Body of pancreas (tissue), 4 donors: ENCODE results near the gene RXRA. TPM values are rescaled to one million over a fixed set of nuclear protein-coding genes. Genes with fewer than 3 reads are reported as not detected.
"Not testable (repeated sequence)": the region's sequence is repeated elsewhere in the genome, so short reads cannot be mapped to it uniquely, and the experiment has no call there.

Experiments used
- ATAC-seq: fragments of 150-250 bp; one replicate; pipeline ENCODE4 v1.9.1; 2016
- DNase-seq, 4 donors: peaks; one replicate each; pipeline ENCODE4 v3.0.0-alpha.2; 2019
- H3K27ac ChIP-seq, 4 donors: fragments of 200-600 bp; sonication (generic); 1 replicate in 3 of 4; 2 replicates in 1 of 4; pipeline versions ENCODE4 v1.5.1 to v1.6.1; 2016 to 2019; ENCODE audit warnings: mild to moderate bottlenecking in 1 of 4, mixed read lengths in 1 of 4, moderate library complexity in 1 of 4
- H3K27me3 ChIP-seq, 2 donors: fragments of 200-600 bp; sonication (generic); one replicate each; pipeline ENCODE4 v1.6.0; 2016; ENCODE audit warnings: mild to moderate bottlenecking in 1 of 2
- H3K36me3 ChIP-seq, 2 donors: fragments of 200-600 bp; sonication (generic); replicated peaks in 1 of 2; 2 replicates each; pipeline ENCODE4 v1.5.1; 2016; ENCODE audit warnings: low read depth in 2 of 2; ENCODE audit not compliant: insufficient read depth in 1 of 2
- H3K4me1 ChIP-seq: fragments of 200-600 bp; sonication (generic); one replicate; pipeline ENCODE4 v1.6.0; 2016
- H3K4me3 ChIP-seq, 2 donors: fragments of 200-600 bp; sonication (generic); 1 replicate in 1 of 2; 2 replicates in 1 of 2; pipeline ENCODE4 v1.5.1; 2016 to 2019
- H3K9me3 ChIP-seq, 3 donors: fragments of 200-600 bp; sonication (generic); 1 replicate in 2 of 3; 2 replicates in 1 of 3; pipeline ENCODE4 v1.5.1; 2016
- CTCF ChIP-seq, 7 experiments: fragments of 450-650 bp in 4 of 7; fragments of 200-600 bp in 3 of 7; sonication (generic) in 3 of 7; IDR thresholded peaks; one replicate each; pipeline ENCODE4 v1.5.1; 2016 to 2019; ENCODE audit warnings: antibody characterized with exemption in 7 of 7
- POLR2A ChIP-seq, 3 donors: fragments of 450-650 bp; IDR thresholded peaks; one replicate each; pipeline ENCODE4 v1.6.1; 2016; ENCODE audit warnings: antibody characterized with exemption in 3 of 3, mild to moderate bottlenecking in 2 of 3
- WGBS, 2 donors: methylation state at CpG; one replicate each; pipeline ENCODE4 v1.1.5; 2017; 5-methylcytosine and 5-hydroxymethylcytosine counted together
- intact Hi-C: fragments of 100-400 bp; cut with DNase I; formaldehyde crosslinking; loops from one replicate; pipeline ENCODE4 v1.15.1; 2023
- total RNA-seq, 2 donors: library from RNA; depleted of rRNA; stranded (reverse); fragments of >200 nt; gene quantifications; one replicate each; pipeline ENCODE4 v1.1.0, GENCODE V29; 2016

The RXRA gene
- total RNA-seq, 2 donors from 2014 or later, result 31.4 to 41.9 TPM

GRCh38 chr9:134306636-134307600 lies 19.3 kb upstream of the RXRA start:
- Histone ChIP-seq H3K27me3 (no peaks in the 10 kb centered on the region), H3K4me1 (no peaks in the 10 kb centered on the region), H3K36me3 (no peaks in the 10 kb centered on the region), H3K27ac (no peak overlapping the region), H3K9me3 (no peaks in the 10 kb centered on the region), H3K4me3 (no peak overlapping the region)
- DNase-seq (peak in 1 of 4 donors; percentile 3), ATAC-seq (no peak)
- no peak for TF ChIP-seq CTCF (IDR thresholded peaks at IDR 0.05)
- TF ChIP-seq POLR2A (IDR thresholded peaks at IDR 0.05), result no peak
- intact Hi-C loops, result no loop called here
- 82 to 83% methylated on average over 8 to 15 of the region's 15 CpGs for WGBS, 2 donors

- Histone ChIP-seq H3K9me3 (no peaks in the 10 kb centered on the region), H3K27ac (no peak overlapping the region), H3K36me3 (no peaks in the 10 kb centered on the region), H3K4me3 (no peak overlapping the region), H3K4me1 (no peaks in the 10 kb centered on the region), H3K27me3 (no peaks in the 10 kb centered on the region)
- ATAC-seq (no peak), DNase-seq (peak in 1 of 4 donors; percentile 2)
- intact Hi-C loops, result no loop called here
- TF ChIP-seq CTCF (IDR thresholded peaks at IDR 0.05), result no peak
- no peak for TF ChIP-seq POLR2A (IDR thresholded peaks at IDR 0.05)
- 57 to 72% methylated on average over 15 to 17 of the region's 17 CpGs for WGBS, 2 donors
These were observed 18.3 kb upstream of the RXRA start for GRCh38 chr9:134307674-134308638.

DNA sequence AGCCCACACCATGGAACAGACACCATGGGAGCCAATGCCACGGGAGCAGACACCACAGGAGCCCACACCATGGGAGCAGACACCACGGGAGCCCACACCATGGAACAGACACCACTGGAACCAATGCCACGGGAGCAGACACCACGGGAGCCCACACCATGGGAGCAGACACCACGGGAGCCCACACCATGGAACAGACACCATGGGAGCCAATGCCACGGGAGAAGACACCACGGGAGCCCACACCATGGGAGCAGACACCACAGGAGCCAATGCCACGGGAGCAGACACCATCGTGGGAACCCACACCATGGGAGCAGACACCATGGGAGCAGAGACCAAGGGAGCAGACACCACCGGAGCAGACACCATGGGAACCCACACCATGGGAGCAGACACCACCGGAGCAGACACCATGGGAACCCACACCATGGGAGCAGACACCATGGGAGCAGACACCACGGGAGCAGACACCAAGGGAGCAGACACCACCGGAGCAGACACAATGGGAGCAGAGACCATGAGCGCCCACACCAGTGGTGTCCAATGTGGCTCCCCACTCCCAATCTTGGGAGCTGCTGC lies 17.5 kb upstream of the RXRA start:
- H3K4me1 ChIP-seq, H3K27ac ChIP-seq, H3K9me3 ChIP-seq, ATAC-seq, H3K36me3 ChIP-seq, H3K27me3 ChIP-seq, intact Hi-C loops, H3K4me3 ChIP-seq: not testable (repeated sequence)
- peak in 1 of 4 donors; percentile 1 for DNase-seq
- 69 to 73% methylated on average over 4 to 13 of the region's 14 CpGs for WGBS, 2 donors

DNA sequence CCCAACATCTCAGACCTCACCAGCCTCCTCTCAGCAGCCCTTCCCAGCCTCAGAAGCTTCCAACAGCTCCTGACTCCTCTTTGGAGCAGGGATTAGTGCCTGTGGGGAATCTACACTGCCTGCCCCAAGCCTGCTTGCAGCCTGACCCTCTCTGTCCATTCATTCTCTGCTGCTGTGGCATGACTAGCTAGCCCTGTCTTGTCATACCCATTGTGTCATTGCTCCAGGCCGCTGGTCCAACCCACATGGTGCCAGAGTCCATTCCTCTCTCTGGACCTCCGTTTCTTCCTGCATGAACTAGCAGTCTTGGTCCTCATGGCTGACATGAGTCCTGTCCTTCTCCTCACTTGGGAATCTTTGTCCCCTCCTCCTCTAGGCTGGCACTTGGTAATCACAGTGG lies 12.8 kb upstream of the RXRA start:
- WGBS, 2 donors, result 90 to 95% methylated on average over 2 of the region's 2 CpGs

More for the DNA sequence above, 12.8 kb upstream of the RXRA start:
- intact Hi-C loops, result no loop called here
- H3K27me3 ChIP-seq, result no peaks in the 10 kb centered on the region
- no peak for ATAC-seq
- H3K4me1 ChIP-seq, result peaks cover 11% of the 10 kb centered on the region
- TF ChIP-seq POLR2A (IDR thresholded peaks at IDR 0.05), result no peak
- TF ChIP-seq CTCF (IDR thresholded peaks at IDR 0.05), result no peak
- H3K36me3 ChIP-seq, result no peaks in the 10 kb centered on the region
- no peaks in the 10 kb centered on the region for H3K9me3 ChIP-seq
- no peak overlapping the region for H3K4me3 ChIP-seq
- DNase-seq, result peak in 1 of 4 donors; percentile 0
- no peak overlapping the region for H3K27ac ChIP-seq
